Gastroesophageal sphincter (tissue), 4 donors: ENCODE data around the gene VDAC1. TPM values are rescaled to one million over a fixed set of nuclear protein-coding genes. Genes with fewer than 3 reads are reported as not detected.

Experiments
- ATAC-seq: fragments of 150-250 bp; one replicate; pipeline ENCODE4 v1.9.1; 2016; ENCODE audit warnings: mild to moderate bottlenecking, moderate library complexity
- H3K27ac ChIP-seq, 4 donors: fragments of 200-600 bp; sonication (generic) in 3 of 4; 1 replicate in 3 of 4; 2 replicates in 1 of 4; pipeline ENCODE4 v1.5.1; 2016 to 2019
- H3K27me3 ChIP-seq: fragments of 200-600 bp; sonication (generic); one replicate; pipeline ENCODE4 v1.5.1; 2019
- H3K36me3 ChIP-seq, 2 donors: fragments of 200-600 bp; sonication (generic); one replicate each; pipeline ENCODE4 v1.5.1; 2019; ENCODE audit warnings: control low read depth in 1 of 2
- H3K4me1 ChIP-seq, 3 donors: fragments of 200-600 bp; sonication (generic); 1 replicate in 2 of 3; 2 replicates in 1 of 3; pipeline ENCODE4 v1.5.1; 2016 to 2019; ENCODE audit warnings: control low read depth in 2 of 3
- H3K4me3 ChIP-seq, 2 donors: fragments of 200-600 bp; sonication (generic); one replicate each; pipeline ENCODE4 v1.5.1; 2019; ENCODE audit warnings: mild to moderate bottlenecking in 1 of 2, moderate library complexity in 1 of 2
- H3K9me3 ChIP-seq, 3 donors: fragments of 200-600 bp; sonication (generic); one replicate each; pipeline ENCODE4 v1.5.1; 2017 to 2019; ENCODE audit warnings: control low read depth in 2 of 3
- EP300 ChIP-seq: sonication (generic); formaldehyde crosslinking; IDR thresholded peaks from one replicate; pipeline ENCODE4 v1.6.1; 2017; ENCODE audit warnings: antibody characterized with exemption, mild to moderate bottlenecking
- POLR2A ChIP-seq, 2 donors: fragments of 450-650 bp; IDR thresholded peaks; one replicate each; pipeline ENCODE4 v1.6.1; 2017; ENCODE audit warnings: antibody characterized with exemption in 2 of 2, mild to moderate bottlenecking in 2 of 2, moderate library complexity in 1 of 2
- POLR2AphosphoS5 ChIP-seq: sonication (generic); formaldehyde crosslinking; IDR thresholded peaks from one replicate; pipeline ENCODE4 v1.6.1; 2017; ENCODE audit warnings: antibody characterized with exemption
- WGBS, 2 donors: methylation state at CpG; one replicate each; pipeline ENCODE4 v1.1.5; 2018; ENCODE audit warnings: low coverage in 1 of 2; 5-methylcytosine and 5-hydroxymethylcytosine counted together
- total RNA-seq, 4 donors: library from RNA; depleted of rRNA; stranded (reverse); fragments of >200 nt; gene quantifications; one replicate each; pipeline ENCODE4 v1.1.0, GENCODE V29; 2016
- TF ChIP-seq, protein P1 (sequence below), 4 experiments: fragments of 200-600 bp in 2 of 4; fragments of 450-650 bp in 2 of 4; sonication (generic) in 1 of 4; IDR thresholded peaks; one replicate each; pipeline ENCODE4 v1.5.1; 2017 to 2019; ENCODE audit warnings: antibody characterized with exemption in 4 of 4, mild to moderate bottlenecking in 2 of 4, moderate library complexity in 2 of 4

The VDAC1 gene
- total RNA-seq, 4 donors from 2014 or later = 112 to 157 (median 131) TPM

DNA sequence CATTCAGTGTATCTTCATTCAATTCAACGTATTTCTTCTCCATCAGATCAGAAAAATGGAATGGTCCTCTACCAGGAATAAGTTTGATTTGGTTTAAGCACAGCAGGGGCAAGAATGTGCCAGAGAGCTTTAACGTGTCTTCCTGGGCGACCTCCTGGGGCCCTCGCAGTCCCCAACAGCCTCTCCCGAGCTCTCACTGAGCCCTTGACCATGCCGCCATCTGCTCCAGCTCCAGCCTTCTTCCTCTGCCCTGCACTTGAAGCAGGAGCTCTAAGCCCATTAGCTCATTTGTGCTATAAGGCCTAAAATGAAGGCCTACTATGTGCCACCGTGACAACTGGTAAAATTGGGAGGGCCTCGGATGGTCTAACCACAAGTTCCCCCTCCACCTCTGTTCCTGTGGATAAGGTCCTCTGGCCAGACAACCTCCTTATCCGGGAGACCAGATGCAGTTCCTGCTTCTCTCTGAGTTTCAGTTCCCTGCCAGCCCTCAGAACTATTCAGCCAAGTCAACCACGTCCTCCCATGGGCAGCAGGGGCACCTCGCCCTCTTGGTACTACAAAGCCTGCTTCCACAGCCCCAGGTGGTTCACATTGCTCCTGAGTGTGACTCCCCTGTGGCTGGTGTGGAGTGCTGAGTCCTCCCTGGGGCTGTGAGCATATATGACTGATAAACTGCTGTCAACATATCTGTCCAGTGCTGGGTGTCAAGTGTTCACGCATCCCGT is 72.2 kb downstream of the VDAC1 start:
- H3K27me3 ChIP-seq = no peaks in the 10 kb centered on the region
- WGBS, 2 donors = 76 to 87% methylated on average over 6 to 8 of the region's 13 CpGs
- H3K9me3 ChIP-seq = no peaks in the 10 kb centered on the region
- no peak for ATAC-seq
- H3K4me3 ChIP-seq = no peak overlapping the region
- no peak for TF ChIP-seq EP300
- TF ChIP-seq POLR2AphosphoS5 = no peak
- TF ChIP-seq, protein P1, sequence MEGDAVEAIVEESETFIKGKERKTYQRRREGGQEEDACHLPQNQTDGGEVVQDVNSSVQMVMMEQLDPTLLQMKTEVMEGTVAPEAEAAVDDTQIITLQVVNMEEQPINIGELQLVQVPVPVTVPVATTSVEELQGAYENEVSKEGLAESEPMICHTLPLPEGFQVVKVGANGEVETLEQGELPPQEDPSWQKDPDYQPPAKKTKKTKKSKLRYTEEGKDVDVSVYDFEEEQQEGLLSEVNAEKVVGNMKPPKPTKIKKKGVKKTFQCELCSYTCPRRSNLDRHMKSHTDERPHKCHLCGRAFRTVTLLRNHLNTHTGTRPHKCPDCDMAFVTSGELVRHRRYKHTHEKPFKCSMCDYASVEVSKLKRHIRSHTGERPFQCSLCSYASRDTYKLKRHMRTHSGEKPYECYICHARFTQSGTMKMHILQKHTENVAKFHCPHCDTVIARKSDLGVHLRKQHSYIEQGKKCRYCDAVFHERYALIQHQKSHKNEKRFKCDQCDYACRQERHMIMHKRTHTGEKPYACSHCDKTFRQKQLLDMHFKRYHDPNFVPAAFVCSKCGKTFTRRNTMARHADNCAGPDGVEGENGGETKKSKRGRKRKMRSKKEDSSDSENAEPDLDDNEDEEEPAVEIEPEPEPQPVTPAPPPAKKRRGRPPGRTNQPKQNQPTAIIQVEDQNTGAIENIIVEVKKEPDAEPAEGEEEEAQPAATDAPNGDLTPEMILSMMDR (IDR thresholded peaks at IDR 0.05) = no peak
- TF ChIP-seq POLR2A (IDR thresholded peaks at IDR 0.05) = no peak
- H3K36me3 ChIP-seq = no peaks in the 10 kb centered on the region
- H3K4me1 ChIP-seq = peaks cover 0 to 7% (median 0%) of the 10 kb centered on the region in 3 donors
- no peak overlapping the region for H3K27ac ChIP-seq

DNA sequence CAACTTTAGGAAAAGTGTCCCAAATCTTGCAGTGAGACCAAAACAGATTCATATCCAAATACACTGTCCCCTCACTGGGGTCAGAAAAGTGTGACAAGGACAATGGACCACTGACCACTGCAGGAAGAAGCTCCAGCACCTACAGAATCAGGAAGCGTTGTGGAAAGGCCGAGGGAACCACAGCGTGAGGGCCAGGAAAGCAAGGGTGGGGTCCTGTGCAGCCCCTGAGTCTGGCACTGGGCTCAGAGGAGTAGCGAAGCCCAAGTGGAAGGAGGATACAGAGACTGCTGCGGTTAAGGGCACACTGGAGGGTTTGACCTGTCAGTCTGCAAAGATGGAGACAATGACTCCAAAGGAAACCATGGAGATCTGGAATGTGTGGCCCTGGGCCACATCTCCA is 73.2 kb downstream of the VDAC1 start:
- Histone ChIP-seq H3K4me1 (peaks cover 0 to 7% (median 0%) of the 10 kb centered on the region in 3 donors), H3K4me3 (no peak overlapping the region), H3K36me3 (no peaks in the 10 kb centered on the region), H3K9me3 (no peaks in the 10 kb centered on the region), H3K27me3 (no peaks in the 10 kb centered on the region), H3K27ac (no peak overlapping the region)
- WGBS, 2 donors = 85 to 90% methylated on average over 5 of the region's 5 CpGs
- ATAC-seq = no peak
- TF ChIP-seq, protein P1 (IDR thresholded peaks at IDR 0.05) = no peak
- TF ChIP-seq POLR2AphosphoS5 = no peak

DNA sequence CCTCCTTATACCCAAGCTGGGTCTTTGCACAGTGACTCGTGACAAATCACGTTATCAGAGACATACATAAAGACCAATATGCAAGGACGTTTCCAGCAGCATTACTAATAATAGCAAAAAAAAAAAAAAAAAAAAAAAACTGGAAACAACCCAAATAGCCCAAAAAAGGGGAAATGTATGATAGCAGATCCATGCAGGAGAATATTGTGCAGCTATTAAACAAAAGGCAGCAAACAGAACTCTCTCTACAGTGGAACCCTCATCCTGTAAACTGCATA is 74.0 kb downstream of the VDAC1 start:
- Histone ChIP-seq H3K27me3 (no peaks in the 10 kb centered on the region), H3K4me1 (peaks cover 0 to 7% (median 0%) of the 10 kb centered on the region in 3 donors), H3K36me3 (no peaks in the 10 kb centered on the region), H3K4me3 (no peak overlapping the region), H3K27ac (no peak overlapping the region), H3K9me3 (no peaks in the 10 kb centered on the region)
- WGBS, 2 donors = 0% methylated on average over 1 of the region's 3 CpGs; no CpG with 5 or more reads in 1 of the 2 donors
- TF ChIP-seq, protein P1 (IDR thresholded peaks at IDR 0.05) = no peak
- TF ChIP-seq POLR2AphosphoS5 = no peak
- TF ChIP-seq POLR2A (IDR thresholded peaks at IDR 0.05) = no peak
- no peak for TF ChIP-seq EP300
- ATAC-seq = no peak

DNA sequence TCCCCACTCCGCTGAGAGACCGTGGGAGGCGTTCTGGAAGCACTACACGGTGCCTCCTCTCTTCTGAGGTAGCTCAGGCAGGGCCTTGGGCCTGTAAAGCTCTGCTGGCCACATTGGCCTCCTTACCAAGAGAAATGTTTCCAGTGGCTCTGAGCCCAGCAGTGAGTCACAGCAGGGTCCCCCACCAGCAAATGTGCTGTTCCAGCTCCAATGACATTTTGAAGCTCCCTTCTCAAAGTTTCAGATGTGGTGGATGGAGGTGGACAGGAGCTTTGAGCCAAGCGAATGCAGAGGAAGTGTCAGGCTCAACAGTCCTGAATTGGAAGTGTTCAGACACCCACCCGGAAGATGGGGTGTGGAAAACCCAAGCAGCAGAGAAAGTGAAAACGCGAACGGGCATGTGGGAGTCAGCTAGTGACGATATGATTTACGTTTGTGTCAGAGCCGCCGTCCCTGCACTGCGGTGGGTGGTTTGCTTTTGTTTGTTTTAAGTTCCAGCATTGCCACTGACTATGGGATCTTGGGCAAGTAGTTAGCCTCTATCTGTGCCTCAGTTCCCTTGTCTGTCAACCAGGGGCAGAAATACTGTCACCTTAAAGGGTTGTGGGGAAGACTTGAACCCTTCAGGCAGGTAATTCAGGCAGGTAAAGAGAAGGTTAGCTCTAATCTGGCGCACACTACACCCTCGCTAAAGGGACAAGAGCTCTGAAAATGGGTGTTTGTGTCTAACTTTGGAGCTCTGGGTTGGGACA is 74.5 kb downstream of the VDAC1 start:
- no peak for ATAC-seq
- H3K36me3 ChIP-seq = no peaks in the 10 kb centered on the region
- H3K9me3 ChIP-seq = no peaks in the 10 kb centered on the region
- no peak overlapping the region for H3K27ac ChIP-seq
- peaks cover 0 to 7% (median 0%) of the 10 kb centered on the region in 3 donors for H3K4me1 ChIP-seq
- TF ChIP-seq POLR2AphosphoS5 = no peak
- no peak for TF ChIP-seq EP300
- TF ChIP-seq POLR2A (IDR thresholded peaks at IDR 0.05) = no peak
- TF ChIP-seq, protein P1 (IDR thresholded peaks at IDR 0.05) = no peak
- peaks cover 5% of the 10 kb centered on the region for H3K27me3 ChIP-seq
- H3K4me3 ChIP-seq = no peak overlapping the region
- WGBS, 2 donors = 64% methylated on average over 12 of the region's 16 CpGs; no CpG with 5 or more reads in 1 of the 2 donors
